Ramos (cell line): Measurements from ENCODE around the gene BMP6.

ENCODE experiments used
- in situ Hi-C: fragments of 300-500 bp; cut with MboI; formaldehyde crosslinking; loops from one replicate; pipeline ENCODE4 v1.14.3; 2022; ENCODE audit warnings: low sequenced_read_pairs; ENCODE audit not compliant: unreplicated experiment

Gene BMP6

GRCh38 chr6:7896465-7896987 lies 170.6 kb downstream of the BMP6 start:
- in situ Hi-C loops, result loop anchor here (5.0 to 25.0 kb wide), 2 partner anchors 91 to 316 kb away; no protein-coding TSS in a partner anchor

DNA sequence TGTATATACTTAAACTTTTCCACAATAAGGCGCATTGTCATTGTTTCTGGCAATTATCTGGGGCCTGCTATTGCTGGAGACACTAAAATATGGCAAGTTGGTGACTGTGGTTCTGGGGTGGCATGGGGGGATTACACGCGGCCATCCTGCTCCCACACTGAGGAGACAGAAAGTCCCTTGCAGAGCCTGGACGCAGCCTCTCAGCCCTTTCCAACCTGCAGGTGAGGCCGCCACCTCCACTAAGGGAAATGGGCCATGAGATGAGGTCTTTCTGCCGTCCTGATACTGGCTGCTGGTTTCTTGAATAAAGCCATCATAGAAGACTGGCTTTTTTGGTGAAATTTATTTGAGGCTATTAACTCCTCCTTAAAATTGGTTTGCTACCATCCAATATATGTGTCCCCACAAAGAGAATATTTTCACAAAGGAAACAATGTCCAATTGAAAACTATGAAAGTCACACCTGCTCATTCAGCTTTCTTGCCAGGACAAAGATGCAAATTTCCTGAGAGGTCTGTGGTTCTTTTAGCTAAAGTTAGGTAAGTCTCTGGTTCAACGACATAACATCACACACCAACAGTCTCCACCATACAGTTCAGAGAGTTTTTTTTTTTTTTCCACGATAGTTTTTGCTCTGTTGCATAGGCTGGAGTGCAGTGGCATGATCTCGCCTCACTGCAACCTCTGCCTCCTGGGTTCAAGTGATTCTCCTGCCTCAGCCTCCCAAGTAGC lies 171.7 kb downstream of the BMP6 start:
- in situ Hi-C loops, result loop anchor here (5.0 to 25.0 kb wide), 2 partner anchors 90 to 315 kb away; no protein-coding TSS in a partner anchor

DNA sequence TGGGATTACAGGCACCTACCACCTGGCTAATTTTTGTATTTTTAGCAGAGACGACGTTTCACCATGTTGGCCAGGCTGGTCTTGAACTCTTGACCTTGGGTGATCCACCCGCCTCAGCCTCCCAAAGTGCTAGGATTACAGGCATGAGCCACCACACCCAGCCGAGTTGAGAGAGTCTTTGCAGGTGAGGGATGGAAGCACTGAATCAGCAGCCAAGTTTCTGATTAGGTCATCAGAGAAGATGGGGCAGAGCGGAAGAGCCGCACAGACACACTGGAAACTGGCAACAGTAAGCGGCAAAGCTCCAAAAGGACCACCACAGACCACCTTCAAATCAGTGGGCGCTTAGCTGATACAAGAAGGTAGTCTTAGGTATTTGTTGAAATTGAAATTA lies 172.3 kb downstream of the BMP6 start:
- in situ Hi-C loops, result loop anchor here (5.0 to 25.0 kb wide), 2 partner anchors 89 to 314 kb away; no protein-coding TSS in a partner anchor

GRCh38 chr6:7899101-7899888 lies 173.4 kb downstream of the BMP6 start:
- in situ Hi-C loops, result loop anchor here (5.0 to 25.0 kb wide), 2 partner anchors 88 to 313 kb away; no protein-coding TSS in a partner anchor

- in situ Hi-C loops, result loop anchor here (5.0 to 25.0 kb wide), 2 partner anchors 87 to 312 kb away; no protein-coding TSS in a partner anchor
Observed at GRCh38 chr6:7899889-7900213, 174.0 kb downstream of the BMP6 start.

DNA sequence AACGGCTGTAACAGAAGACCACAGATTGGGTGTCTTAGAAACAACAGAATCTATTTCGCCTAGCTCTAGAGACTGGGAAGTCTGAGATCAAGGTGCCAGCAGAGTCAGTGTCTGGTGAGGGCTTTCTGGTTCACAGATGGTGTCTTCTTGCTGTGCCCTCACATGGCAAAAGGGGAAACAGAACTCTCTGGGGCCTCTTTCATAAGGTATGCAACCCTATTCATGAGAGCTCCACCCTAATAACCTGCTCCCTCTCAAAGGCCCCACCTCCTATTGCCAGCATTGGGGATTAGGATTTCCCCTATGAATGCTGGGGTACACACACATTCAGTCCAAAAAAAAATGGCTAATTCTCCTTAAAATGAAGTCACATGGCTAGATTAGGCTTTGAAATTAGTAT lies 174.7 kb downstream of the BMP6 start:
- in situ Hi-C loops, result no loop called here

GRCh38 chr6:7901056-7901455 lies 175.2 kb downstream of the BMP6 start:
- in situ Hi-C loops, result no loop called here

GRCh38 chr6:7901780-7902179 lies 175.9 kb downstream of the BMP6 start:
- in situ Hi-C loops, result no loop called here

DNA sequence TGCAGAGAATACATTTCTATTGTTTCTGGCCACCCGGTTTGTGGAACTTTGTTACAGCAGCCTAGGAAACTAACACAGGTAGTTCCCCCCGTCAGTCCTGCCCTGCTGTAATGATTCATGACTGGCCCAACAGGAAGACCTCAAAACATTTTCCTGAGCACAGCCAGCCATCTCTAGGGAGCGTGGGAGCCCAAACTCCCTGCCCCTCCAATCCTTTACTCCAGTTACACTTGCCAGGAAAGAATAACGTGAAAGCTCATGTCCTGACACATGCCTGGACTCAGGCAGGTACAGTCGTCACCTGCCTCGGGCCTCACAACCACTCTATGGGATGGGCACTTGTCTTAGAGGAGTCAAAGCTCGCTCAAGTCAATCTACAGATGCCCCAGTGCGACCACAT lies 176.3 kb downstream of the BMP6 start:
- in situ Hi-C loops, result no loop called here

DNA sequence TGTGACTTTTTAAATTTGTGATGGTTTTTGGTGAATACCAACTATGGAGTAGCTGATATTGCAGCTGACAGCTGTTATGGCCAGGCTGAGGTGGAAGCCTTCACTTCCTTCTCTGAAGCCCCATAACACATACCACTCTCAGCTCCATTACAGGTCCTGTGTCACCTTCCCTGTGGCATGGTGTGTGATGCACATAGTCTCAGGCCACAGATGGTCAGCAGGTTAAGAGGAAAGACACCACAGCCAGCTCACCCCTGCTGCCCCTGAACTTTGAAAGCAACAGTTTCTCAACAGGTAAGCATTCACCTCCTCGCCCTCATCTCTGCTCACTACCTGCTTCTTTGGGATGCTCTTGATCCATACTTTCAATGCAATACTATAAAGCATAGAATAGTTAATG lies 177.0 kb downstream of the BMP6 start:
- in situ Hi-C loops, result no loop called here

- in situ Hi-C loops, result no loop called here
Observed at GRCh38 chr6:7903673-7904072, 177.8 kb downstream of the BMP6 start.

- in situ Hi-C loops, result no loop called here
Observed at GRCh38 chr6:7904654-7905319, 178.9 kb downstream of the BMP6 start.

DNA sequence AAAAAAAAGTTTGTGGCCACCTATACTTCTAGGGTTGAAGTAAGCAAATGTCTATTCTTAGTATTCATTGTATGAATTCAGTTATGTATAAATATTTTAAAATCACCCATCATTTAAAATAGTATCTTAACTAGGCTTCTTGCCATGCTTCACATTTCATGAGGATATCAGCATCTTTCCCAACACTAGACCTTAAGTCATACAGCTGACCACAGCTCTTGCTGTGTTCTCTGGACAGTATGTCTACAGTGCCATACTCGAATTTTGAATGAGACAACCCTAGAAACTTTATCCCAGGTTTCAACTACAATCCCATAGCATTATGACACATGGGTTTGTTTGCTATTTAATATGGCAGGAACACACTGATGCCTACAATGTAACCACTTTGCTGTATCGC lies 179.5 kb downstream of the BMP6 start:
- in situ Hi-C loops, result no loop called here

DNA sequence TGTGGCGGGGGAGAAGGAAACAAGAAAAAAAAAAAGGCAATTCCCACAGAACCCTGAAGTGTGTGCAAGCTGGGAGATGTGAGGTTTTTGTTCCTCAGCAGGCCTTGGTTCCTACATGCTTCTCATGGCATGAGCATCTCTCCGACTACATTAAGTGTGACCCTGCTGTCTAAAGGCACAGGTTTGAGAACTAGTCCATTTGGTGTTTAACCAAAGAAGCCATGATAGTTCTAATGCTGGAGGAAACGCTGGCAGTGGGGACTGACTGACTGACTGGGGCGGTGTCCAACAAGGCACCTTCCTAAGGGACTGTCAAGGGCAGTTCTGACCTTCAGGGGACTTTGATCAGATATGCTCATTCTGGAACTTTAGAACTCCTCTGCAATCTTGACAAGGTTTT lies 180.8 kb downstream of the BMP6 start:
- in situ Hi-C loops, result no loop called here

GRCh38 chr6:7907159-7907558 lies 181.3 kb downstream of the BMP6 start:
- in situ Hi-C loops, result no loop called here

DNA sequence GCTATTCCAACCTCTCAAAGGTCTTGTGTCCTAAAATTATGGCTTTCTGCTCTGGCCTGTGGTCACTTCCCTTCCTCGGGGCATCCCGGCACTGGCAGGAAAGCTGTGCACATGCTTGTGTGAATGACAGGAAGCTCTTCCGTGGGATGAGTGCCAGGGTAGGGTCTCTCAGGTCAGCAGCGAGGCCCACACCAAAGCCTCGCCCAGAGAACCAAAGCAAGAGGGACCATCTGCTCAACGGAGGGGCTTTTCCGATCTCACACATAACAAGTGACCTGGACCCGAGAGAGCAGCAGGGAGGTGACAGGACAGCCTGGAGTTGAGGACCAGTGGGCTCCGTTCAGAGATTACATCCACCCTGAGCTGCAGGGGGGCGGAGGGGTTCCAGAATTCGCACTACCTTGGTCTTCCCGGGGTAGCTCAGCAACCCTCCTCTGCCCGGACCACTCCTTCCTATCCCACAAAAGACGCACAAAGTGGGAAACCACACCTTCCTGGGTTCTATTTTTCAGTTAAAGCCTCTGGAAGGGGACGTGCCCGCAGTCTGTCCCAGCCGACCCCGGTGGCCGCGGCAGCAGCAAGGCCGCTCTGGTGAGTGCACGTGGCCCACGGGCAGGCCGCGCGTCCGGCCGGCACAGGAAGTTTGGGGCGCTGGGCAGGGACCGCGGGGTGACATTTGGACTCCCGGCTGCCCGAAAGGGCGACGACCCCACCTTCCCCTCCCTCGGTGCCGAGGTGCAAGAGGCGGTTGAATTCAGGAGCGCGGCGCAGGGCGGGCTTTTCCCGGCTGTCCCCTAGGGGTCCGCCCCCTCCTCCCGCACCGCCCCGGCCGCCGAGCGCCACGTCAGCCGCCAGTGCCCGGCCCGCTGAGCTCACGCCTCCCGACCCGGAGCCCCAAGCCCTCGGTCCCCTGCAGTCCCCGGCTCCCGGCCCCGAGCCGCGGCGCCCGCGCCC lies 183.7 kb downstream of the BMP6 start:
- in situ Hi-C loops, result no loop called here

DNA sequence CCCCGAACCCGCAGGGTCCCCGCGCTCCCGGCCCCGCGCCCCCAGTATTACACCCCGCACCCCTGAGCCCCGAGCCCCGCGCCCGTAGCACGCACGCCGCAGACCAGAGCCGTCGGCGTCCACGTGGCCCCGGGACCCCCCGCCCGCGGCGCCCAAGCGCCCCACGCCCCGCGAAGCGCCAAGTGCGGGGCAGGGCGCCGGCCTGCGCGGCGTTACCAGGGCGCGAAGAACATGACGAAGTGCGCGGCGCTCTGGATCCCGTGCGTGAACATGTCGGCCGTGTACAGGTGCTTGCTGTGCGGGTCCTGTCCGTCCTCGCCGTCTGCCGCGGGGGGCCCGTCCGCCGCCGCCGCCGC lies 184.4 kb downstream of the BMP6 start:
- in situ Hi-C loops, result no loop called here

DNA sequence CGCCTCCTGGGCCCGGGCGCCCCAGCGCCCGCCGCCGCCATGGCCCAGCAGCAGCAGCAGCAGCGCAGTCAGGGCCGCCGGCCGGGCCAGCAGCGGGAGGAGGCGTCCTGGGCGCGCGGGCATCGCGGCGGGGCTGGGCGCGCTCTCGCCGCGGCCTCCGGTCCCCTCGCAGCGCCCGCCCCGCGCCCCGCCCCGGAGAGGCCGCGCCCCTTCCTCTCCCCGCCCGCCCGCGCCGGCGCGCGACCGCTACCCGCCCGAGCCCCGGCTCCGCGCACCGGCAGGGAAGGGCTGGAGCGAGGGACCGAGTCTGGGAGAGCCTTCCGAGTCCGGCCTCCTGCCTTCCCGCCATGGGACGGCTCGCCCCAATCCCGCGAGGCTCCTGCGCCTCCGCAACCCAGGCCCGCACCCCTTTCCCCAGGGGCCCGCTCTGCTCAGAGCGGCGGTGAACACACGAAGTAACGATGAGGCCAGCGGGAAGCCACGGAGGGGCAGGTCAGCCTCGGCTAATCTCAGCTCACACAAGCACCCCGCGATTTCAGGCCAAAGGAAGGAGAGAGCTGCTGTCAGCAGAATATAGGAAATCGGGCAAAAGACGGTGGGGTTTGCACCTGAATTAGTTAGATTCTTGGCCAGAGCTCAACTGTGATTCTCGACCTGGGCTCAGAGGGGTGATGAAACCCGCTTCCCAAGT lies 184.9 kb downstream of the BMP6 start, which contains the start of gene TXNDC5:
Gene TXNDC5 (minus strand): TSS at position 135 of the 691 bp plus-strand sequence. CDS start 12 bp downstream, at position 123.
- in situ Hi-C loops, result no loop called here

GRCh38 chr6:7911345-7911725 lies 185.4 kb downstream of the BMP6 start:
- in situ Hi-C loops, result no loop called here
